Osteoblast (primary cell): ENCODE results near the gene ADCY5. TPM values are rescaled to one million over a fixed set of nuclear protein-coding genes. Genes with fewer than 3 reads are reported as not detected.
A peak's percentile ranks its signal among the peaks of the same experiment; 100 is the strongest.

Experiments
- DNase-seq: peaks from one replicate; pipeline ENCODE4 v3.0.0; 2011; ENCODE audit warnings: low spot score, mixed read lengths; ENCODE audit not compliant: insufficient read length; ENCODE audit errors: missing footprints
- H2AFZ ChIP-seq: 2 replicates; pipeline ENCODE4 v1.6.0; 2011; ENCODE audit warnings: mild to moderate bottlenecking, low read length
- H3K27ac ChIP-seq: 2 replicates; pipeline ENCODE4 v1.5.1; 2011; ENCODE audit warnings: mild to moderate bottlenecking, low read depth, low read length, moderate library complexity
- H3K27me3 ChIP-seq: 2 replicates; pipeline ENCODE4 v1.6.0; 2012; ENCODE audit warnings: mild to moderate bottlenecking, control low read depth, inconsistent platforms, low read length, moderate library complexity; ENCODE audit not compliant: insufficient read depth
- H3K36me3 ChIP-seq: 2 replicates; pipeline ENCODE4 v1.5.1; 2011; ENCODE audit warnings: mild to moderate bottlenecking, low read length, control low read depth, moderate library complexity; ENCODE audit not compliant: insufficient read depth
- H3K4me1 ChIP-seq: 2 replicates; pipeline ENCODE4 v1.5.1; 2011; ENCODE audit warnings: mild to moderate bottlenecking, low read length, control low read depth, moderate library complexity; ENCODE audit not compliant: insufficient read depth
- H3K4me2 ChIP-seq: 2 replicates; pipeline ENCODE4 v1.6.0; 2011; ENCODE audit warnings: mild to moderate bottlenecking, low read length; ENCODE audit not compliant: insufficient read depth
- H3K4me3 ChIP-seq: fragments of 200-600 bp; sonication (generic); 3 replicates; pipeline ENCODE4 v1.5.1; 2012; ENCODE audit warnings: mild to moderate bottlenecking, low read length, inconsistent platforms; ENCODE audit not compliant: insufficient read depth
- H3K79me2 ChIP-seq: 2 replicates; pipeline ENCODE4 v1.6.0; 2012; ENCODE audit warnings: mild to moderate bottlenecking, low read length, control low read depth, inconsistent platforms; ENCODE audit not compliant: insufficient read depth
- H3K9me3 ChIP-seq: 2 replicates; pipeline ENCODE4 v1.5.1; 2011; ENCODE audit warnings: low read depth, low read length, control low read depth
- H4K20me1 ChIP-seq: 2 replicates; pipeline ENCODE4 v1.6.0; 2012; ENCODE audit warnings: mild to moderate bottlenecking, low read length, control low read depth; ENCODE audit not compliant: insufficient read depth
- CTCF ChIP-seq: IDR thresholded peaks from 2 replicates; pipeline ENCODE4 v1.5.1; 2011; ENCODE audit warnings: mild to moderate bottlenecking, low read depth, low read length, moderate library complexity; ENCODE audit errors: extremely low read depth
- total RNA-seq: library from RNA; depleted of rRNA; stranded (reverse); fragments of >200 nt; gene quantifications from 2 replicates; pipeline ENCODE4 v1.2.3, GENCODE V29; 2012

The ADCY5 gene
- total RNA-seq, 1 donor, result 0.72 TPM

- no peaks in the 10 kb centered on the region for H3K36me3 ChIP-seq
- peak; percentile 69 for DNase-seq
- peaks cover 53% of the 10 kb centered on the region for H3K27me3 ChIP-seq
- H2AFZ ChIP-seq, result no peak overlapping the region
- H3K27ac ChIP-seq, result no peak overlapping the region
- H4K20me1 ChIP-seq, result no peaks in the 10 kb centered on the region
- TF ChIP-seq CTCF, result no peak
- H3K4me2 ChIP-seq, result no peak overlapping the region
- no peaks in the 10 kb centered on the region for H3K9me3 ChIP-seq
- no peaks in the 10 kb centered on the region for H3K79me2 ChIP-seq
- no peaks in the 10 kb centered on the region for H3K4me1 ChIP-seq
- H3K4me3 ChIP-seq, result no peak overlapping the region
Observed at GRCh38 chr3:123336001-123336400, 112.9 kb downstream of the ADCY5 start.

DNA sequence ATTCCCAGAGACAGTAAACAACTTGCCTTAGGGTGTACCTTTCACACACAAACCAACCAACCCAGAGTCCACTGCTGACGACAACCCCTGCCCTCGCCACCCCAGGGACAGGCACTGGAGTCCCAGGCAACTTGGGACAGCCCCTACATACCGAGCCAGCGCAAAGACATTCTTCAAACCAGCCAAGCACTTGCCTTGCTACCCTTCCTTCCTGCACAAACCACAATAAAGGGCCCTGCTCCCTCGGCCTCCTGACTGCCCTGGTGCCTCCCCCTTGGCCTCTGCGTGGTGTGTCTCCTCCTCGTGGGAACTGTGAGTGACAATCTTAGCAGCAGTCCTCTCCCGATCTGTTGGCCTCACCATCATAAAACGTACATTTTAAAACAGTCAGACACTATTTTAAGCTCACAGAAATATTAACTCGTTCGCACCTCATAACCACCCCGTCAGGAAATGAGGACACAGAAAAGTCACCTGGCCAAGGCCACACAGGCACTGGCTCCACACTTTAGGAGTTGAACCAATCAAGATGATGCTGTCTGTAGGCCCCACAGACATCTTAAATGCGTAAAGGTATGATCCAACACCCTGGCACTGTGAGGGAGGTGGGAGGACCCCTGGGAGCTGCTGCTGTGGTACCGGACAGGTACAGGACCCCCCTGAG lies 113.8 kb downstream of the ADCY5 start:
- no peaks in the 10 kb centered on the region for H3K36me3 ChIP-seq
- H3K4me2 ChIP-seq, result no peak overlapping the region
- no peaks in the 10 kb centered on the region for H3K79me2 ChIP-seq

DNA sequence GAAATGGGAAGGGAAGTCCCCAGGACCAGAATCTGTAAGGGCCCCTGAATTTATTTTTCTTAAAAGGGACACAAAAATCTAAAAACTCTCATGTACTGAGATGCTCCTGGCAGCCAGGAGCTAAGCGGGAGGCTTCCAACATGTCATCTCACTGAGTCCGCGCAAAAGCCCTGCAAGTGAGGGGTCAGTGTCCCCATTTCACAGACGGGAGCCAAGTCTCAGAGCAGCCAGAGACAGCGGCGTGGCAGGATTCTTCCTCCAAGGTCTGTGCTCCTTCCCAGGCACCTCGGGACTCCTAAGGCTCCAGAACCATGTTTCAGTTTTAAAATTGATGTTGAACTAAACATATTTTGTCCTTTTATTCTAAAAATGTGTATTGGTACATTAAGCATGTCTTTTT lies 114.8 kb downstream of the ADCY5 start:
- Histone ChIP-seq H3K4me3 (no peak overlapping the region), H2AFZ (no peak overlapping the region), H3K27me3 (peaks cover 53% of the 10 kb centered on the region), H3K9me3 (no peaks in the 10 kb centered on the region), H3K27ac (no peak overlapping the region), H3K79me2 (no peaks in the 10 kb centered on the region), H3K4me2 (no peak overlapping the region), H4K20me1 (peaks cover 5% of the 10 kb centered on the region), H3K36me3 (no peaks in the 10 kb centered on the region), H3K4me1 (no peaks in the 10 kb centered on the region)
- peak; percentile 31 for DNase-seq
- TF ChIP-seq CTCF, result no peak

More for the DNA sequence above, 113.8 kb downstream of the ADCY5 start:
- H4K20me1 ChIP-seq, result no peaks in the 10 kb centered on the region
- H3K27me3 ChIP-seq, result peaks cover 53% of the 10 kb centered on the region
- TF ChIP-seq CTCF, result no peak
- peak; percentile 60 for DNase-seq
- no peaks in the 10 kb centered on the region for H3K9me3 ChIP-seq
- H3K4me3 ChIP-seq, result no peak overlapping the region
- H2AFZ ChIP-seq, result no peak overlapping the region
- H3K4me1 ChIP-seq, result no peaks in the 10 kb centered on the region
- no peak overlapping the region for H3K27ac ChIP-seq

- no peak overlapping the region for H3K27ac ChIP-seq
- H3K9me3 ChIP-seq, result no peaks in the 10 kb centered on the region
- peaks cover 7% of the 10 kb centered on the region for H4K20me1 ChIP-seq
- no peaks in the 10 kb centered on the region for H3K36me3 ChIP-seq
- H2AFZ ChIP-seq, result no peak overlapping the region
- no peaks in the 10 kb centered on the region for H3K79me2 ChIP-seq
- H3K4me3 ChIP-seq, result no peak overlapping the region
- DNase-seq, result no peak
- TF ChIP-seq CTCF, result no peak
- H3K27me3 ChIP-seq, result peaks cover 47% of the 10 kb centered on the region
- H3K4me1 ChIP-seq, result no peaks in the 10 kb centered on the region
- no peak overlapping the region for H3K4me2 ChIP-seq
Observed at GRCh38 chr3:123333401-123333800, 115.5 kb downstream of the ADCY5 start.
